ENCODE results near the gene ECE2. TPM values are rescaled to one million over a fixed set of nuclear protein-coding genes. Genes with fewer than 3 reads are reported as not detected.

ECE2 gene
- polyA plus RNA-seq, 1 donor from 2014 or later, result 0.22 TPM

DNA sequence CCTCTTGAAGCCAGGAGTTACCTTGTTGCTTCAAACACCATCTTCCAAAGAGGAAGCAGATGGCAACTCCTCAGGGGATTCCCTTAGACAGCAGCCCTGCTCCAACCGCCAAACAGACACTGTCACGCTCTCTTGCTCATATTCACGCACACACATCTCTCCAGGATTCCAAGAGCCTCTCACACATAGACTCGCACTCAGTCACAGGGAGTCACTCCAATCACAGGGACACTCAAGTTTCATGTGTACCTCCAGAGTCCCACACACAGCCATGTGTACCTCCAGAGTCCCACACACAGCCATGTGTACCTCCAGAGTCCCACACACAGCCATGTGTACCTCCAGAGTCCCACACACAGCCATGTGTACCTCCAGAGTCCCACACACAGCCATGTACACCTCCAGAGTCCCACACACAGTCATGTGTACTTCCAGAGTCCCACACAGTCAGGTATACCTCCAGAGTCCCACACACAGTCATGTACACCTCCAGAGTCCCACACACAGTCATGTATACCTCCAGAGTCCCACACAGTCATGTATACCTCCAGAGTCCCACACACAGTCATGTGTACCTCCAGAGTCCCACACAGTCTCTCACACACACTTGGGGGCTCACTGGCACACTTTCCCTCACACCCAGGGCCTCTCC lies 40.3 kb upstream of the ECE2 start:
- H3K9ac ChIP-seq (ENCODE audit: low read length), result no peak overlapping the region
- TF ChIP-seq RAD21 (conservative IDR thresholded peaks at IDR 0.05) (no peak), TAF1 (IDR thresholded peaks at IDR 0.05; ENCODE audit: low read depth) (no peak), POLR2AphosphoS5 (IDR thresholded peaks at IDR 0.05) (no peak), SMC3 (conservative IDR thresholded peaks at IDR 0.05; ENCODE audit: poor library complexity) (no peak), MXI1 (conservative IDR thresholded peaks at IDR 0.05; ENCODE audit: poor library complexity, severe bottlenecking) (no peak), CTCF (IDR thresholded peaks at IDR 0.05; ENCODE audit: poor library complexity, severe bottlenecking) (no peak), EZH2 (IDR thresholded peaks at IDR 0.05; ENCODE audit: borderline replicate concordance, insufficient read depth, low read length, poor library complexity, severe bottlenecking) (no peak), EP300 (conservative IDR thresholded peaks at IDR 0.05; ENCODE audit: poor library complexity, severe bottlenecking) (no peak)
- H3K27ac ChIP-seq (ENCODE audit: low read length), result no peak overlapping the region
- H3K4me3 ChIP-seq (ENCODE audit: low read length), result no peak overlapping the region
- H3K36me3 ChIP-seq (ENCODE audit: insufficient read depth, low read length), result no peaks in the 10 kb centered on the region
- H4K20me1 ChIP-seq (ENCODE audit: insufficient read depth), result no peaks in the 10 kb centered on the region
- H3K9me2 ChIP-seq (ENCODE audit: insufficient read depth, low read length), result no peaks in the 10 kb centered on the region
- peaks cover 36% of the 10 kb centered on the region for H3K27me3 ChIP-seq (ENCODE audit: insufficient read depth, low read depth, low read length)
- H3F3A ChIP-seq (ENCODE audit: insufficient read depth, low read length, poor library complexity, severe bottlenecking), result no peaks in the 10 kb centered on the region
- H2AFZ ChIP-seq (ENCODE audit: low read depth, low read length), result no peak overlapping the region
- no peaks in the 10 kb centered on the region for H3K9me3 ChIP-seq (ENCODE audit: low read length)
- H3K4me2 ChIP-seq (ENCODE audit: low read length), result no peak overlapping the region
- H3K79me2 ChIP-seq (replicated peaks; ENCODE audit: insufficient read depth, low read length), result no peaks in the 10 kb centered on the region

DNA sequence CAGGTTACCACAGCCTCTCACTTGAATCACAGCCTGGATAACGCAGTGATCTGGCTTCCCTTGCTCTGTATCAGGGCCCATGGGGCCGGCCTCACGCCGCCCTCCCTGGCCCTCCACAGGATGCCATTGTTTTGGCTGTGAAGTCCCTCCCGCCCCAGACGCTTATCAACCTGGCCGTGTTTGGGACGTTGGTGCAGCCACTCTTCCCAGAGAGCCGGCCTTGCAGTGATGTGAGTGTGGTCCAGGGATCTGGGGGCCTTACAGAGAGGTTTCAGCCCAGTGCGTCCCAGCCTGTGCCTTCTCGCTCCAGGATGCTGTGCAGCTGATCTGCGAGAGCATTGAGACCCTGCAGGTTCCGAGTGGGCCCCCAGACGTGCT lies 39.8 kb upstream of the ECE2 start:
- Histone ChIP-seq H2AFZ (ENCODE audit: low read depth, low read length) (no peak overlapping the region), H3F3A (ENCODE audit: insufficient read depth, low read length, poor library complexity, severe bottlenecking) (no peaks in the 10 kb centered on the region), H3K36me3 (ENCODE audit: insufficient read depth, low read length) (no peaks in the 10 kb centered on the region), H3K79me2 (replicated peaks; ENCODE audit: insufficient read depth, low read length) (no peaks in the 10 kb centered on the region), H3K4me3 (ENCODE audit: low read length) (no peak overlapping the region), H3K4me2 (ENCODE audit: low read length) (no peak overlapping the region), H3K9me2 (ENCODE audit: insufficient read depth, low read length) (no peaks in the 10 kb centered on the region), H3K9me3 (ENCODE audit: low read length) (no peaks in the 10 kb centered on the region), H4K20me1 (ENCODE audit: insufficient read depth) (no peaks in the 10 kb centered on the region), H3K27ac (ENCODE audit: low read length) (no peak overlapping the region), H3K27me3 (ENCODE audit: insufficient read depth, low read depth, low read length) (peaks cover 31% of the 10 kb centered on the region), H3K9ac (ENCODE audit: low read length) (no peak overlapping the region)
- TF ChIP-seq TAF1 (IDR thresholded peaks at IDR 0.05; ENCODE audit: low read depth) (no peak), EP300 (conservative IDR thresholded peaks at IDR 0.05; ENCODE audit: poor library complexity, severe bottlenecking) (no peak), RAD21 (conservative IDR thresholded peaks at IDR 0.05) (no peak), EZH2 (IDR thresholded peaks at IDR 0.05; ENCODE audit: borderline replicate concordance, insufficient read depth, low read length, poor library complexity, severe bottlenecking) (no peak), MXI1 (conservative IDR thresholded peaks at IDR 0.05; ENCODE audit: poor library complexity, severe bottlenecking) (no peak), POLR2AphosphoS5 (IDR thresholded peaks at IDR 0.05) (no peak), CTCF (IDR thresholded peaks at IDR 0.05; ENCODE audit: poor library complexity, severe bottlenecking) (no peak), SMC3 (conservative IDR thresholded peaks at IDR 0.05; ENCODE audit: poor library complexity) (no peak)
- TF ChIP-seq, protein P1, sequence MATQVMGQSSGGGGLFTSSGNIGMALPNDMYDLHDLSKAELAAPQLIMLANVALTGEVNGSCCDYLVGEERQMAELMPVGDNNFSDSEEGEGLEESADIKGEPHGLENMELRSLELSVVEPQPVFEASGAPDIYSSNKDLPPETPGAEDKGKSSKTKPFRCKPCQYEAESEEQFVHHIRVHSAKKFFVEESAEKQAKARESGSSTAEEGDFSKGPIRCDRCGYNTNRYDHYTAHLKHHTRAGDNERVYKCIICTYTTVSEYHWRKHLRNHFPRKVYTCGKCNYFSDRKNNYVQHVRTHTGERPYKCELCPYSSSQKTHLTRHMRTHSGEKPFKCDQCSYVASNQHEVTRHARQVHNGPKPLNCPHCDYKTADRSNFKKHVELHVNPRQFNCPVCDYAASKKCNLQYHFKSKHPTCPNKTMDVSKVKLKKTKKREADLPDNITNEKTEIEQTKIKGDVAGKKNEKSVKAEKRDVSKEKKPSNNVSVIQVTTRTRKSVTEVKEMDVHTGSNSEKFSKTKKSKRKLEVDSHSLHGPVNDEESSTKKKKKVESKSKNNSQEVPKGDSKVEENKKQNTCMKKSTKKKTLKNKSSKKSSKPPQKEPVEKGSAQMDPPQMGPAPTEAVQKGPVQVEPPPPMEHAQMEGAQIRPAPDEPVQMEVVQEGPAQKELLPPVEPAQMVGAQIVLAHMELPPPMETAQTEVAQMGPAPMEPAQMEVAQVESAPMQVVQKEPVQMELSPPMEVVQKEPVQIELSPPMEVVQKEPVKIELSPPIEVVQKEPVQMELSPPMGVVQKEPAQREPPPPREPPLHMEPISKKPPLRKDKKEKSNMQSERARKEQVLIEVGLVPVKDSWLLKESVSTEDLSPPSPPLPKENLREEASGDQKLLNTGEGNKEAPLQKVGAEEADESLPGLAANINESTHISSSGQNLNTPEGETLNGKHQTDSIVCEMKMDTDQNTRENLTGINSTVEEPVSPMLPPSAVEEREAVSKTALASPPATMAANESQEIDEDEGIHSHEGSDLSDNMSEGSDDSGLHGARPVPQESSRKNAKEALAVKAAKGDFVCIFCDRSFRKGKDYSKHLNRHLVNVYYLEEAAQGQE (IDR thresholded peaks at IDR 0.05; ENCODE audit: borderline replicate concordance), result no peak
